GM21528 (cell line): ENCODE data around the gene MACO1.

Experiments used
- ATAC-seq: cut with Tn5 transposase; IDR thresholded peaks from one replicate; pipeline ENCODE4 v1.9.1; 2021; ENCODE audit warnings: mild to moderate bottlenecking, moderate library complexity; ENCODE audit not compliant: unreplicated experiment, low FRiP score

Gene MACO1

DNA sequence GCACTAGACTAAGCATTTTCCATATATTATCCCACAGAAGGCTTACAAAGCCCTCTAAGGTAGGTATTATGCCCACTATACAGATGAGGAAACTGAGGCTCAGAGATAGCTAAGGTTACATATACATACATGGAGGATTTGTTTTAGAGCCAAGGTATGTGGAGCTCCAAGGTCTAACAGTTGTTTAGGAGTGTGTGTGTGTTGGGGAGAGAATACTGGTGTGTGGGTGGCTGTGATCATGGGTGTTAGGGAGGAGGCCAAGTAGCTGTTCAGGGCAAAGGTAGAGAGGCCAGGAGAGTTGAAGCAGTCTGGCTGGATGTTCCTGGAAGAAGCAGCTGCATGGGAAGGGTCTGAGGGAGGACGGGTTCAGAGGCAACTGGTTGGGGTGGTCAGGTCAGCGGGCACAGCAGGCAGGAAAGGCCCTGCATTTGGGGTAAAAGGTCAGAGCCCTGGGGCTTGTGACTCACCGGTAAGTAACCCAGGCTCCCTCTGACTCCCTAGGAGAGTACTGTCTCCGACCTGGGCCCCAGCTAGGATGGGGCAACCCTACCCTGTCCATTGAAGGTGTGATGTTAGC lies 107.6 kb downstream of the MACO1 start:
- ATAC-seq = no peak

DNA sequence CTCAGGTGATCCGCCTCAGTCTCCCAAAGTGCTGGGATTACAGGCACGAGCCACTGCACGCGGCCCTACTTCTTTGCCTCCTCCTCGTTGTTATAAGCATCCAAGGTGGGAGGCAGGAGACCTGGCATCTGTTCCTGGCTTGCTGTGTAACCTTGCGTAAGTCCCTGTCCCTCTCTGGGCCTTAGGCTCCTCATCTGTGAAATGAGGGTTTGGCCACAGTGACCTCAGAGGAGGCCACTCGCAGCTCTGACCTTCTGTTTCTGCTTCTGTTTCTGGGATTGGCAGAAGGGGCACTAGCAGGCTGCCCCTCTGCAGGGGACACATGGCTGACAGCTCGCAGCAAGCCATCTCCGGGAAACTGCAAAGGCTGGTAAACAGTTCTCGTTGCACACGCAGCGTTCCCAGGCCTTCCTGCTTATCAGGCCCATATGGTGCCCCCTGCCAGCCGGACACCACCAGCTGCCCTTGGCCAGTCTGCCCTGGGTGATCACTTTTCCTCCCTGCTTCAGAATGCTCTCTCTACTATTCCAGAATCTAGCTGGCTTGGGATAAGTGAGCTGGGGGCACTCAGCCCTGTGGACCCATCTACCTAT lies 110.1 kb downstream of the MACO1 start:
- ATAC-seq = no peak

DNA sequence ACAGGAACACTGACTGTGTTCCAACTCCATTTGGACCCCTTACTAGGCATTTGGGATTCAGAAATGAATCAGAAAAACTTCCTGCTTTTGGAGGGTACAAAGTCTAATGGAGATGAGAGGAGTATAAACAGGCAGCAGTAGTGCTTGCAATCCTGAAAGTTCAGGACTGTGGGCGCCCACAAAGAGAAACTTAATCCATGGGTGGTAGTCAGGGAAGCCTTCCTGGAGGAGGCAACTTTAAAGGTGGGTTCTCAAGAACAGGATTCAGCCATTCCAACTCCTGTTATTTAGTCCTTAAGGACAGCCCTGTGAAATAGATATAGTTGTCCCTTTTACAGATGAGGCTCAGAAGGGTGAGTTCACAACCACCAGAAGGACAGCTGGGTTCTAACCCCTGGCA lies 110.7 kb downstream of the MACO1 start:
- ATAC-seq = no peak

DNA sequence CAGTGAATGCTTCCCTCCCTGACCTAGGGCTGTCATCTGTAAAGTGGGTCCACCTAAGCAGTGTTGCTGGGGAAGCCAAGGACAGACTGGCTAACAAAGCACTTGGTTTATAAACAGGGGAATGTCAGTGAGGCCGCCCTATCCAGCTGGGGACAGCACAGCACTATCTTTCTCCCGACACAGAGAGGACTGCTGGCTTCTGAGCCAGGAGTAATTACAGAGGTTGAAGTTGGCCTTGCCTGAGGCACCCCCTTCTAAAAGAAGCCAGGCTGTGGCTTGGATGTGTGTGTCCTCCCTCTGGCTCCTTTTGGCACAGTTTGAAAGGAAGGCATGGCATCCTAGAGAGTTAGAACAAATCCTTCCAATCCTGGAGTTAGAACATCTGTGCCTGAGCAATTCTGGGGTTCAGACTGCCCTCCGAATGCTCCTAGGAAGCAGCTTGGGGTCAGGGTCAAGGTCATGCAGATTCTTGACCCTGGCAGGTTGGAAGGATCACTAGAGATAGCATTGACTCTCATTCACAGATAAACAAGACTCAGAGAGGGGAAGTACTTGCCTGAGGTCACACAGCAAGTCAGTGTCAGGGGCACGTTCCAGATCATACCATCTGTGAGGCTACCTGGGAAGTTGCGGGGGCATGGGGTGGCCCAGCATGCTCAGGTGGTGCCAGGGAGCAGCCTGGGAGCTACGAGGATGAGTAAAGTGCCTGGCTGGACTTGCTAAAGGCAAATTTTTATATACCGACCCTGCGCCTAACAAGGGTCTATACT lies 111.4 kb downstream of the MACO1 start:
- no peak for ATAC-seq

DNA sequence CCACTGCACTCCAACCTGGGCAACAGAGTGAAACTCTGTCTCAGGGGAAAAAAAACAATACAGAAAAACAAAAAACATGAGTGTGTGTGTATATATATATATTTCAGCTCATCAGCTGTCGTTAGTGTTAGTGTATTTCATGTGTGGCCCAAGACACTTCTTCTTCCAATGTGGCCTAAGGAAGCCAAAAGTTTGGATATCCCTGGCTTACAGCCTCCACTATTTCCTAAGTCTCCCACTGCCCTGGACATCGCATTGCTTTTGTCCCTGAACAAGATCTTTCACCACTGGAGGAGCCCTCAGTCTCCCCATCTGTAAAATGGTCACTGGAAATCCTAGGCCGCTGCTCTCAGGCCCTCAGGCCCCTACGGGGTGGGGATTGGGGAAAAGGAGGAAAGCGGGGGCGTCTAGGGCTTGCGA lies 112.3 kb downstream of the MACO1 start:
- ATAC-seq = no peak

DNA sequence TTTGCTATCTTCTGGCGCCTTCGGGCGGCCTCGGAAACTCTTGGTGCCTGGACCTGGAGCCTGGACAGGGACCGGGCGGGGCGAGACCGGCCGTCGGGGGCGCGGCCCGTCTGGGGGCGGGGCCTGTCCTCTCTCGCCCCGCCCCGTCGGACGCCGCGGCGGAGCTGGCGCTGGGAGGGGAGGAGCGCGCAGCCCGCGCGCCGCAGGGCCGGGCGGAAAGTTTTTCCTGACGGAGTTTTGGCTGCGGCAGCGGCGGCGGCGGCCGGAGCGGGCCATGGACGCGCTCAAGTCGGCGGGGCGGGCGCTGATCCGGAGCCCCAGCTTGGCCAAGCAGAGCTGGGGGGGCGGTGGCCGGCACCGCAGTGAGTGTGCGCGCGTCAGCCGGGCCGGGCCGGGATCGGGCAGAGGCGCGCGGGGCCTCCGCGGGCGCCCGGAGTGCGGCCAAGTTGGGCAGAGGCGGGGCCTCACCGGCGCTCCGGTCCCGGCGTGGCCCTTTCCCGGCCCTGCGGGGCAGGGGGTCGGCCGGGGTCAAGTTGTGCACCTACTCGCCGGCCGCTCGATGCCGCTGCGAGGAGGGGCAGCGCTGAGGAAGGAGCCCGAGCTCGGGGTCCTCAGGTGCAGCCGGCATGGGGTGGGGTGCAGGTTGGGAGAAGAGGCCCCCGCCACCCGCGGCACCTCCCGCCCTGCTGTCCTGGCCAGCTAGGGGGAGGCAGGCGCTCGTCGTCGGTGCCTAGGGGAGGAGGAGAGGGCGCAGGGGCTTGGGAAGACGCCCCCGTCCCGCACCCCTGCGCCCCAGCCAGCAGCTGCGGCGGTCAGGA lies 112.9 kb downstream of the MACO1 start, which contains the start of gene LDLRAP1:
TSS of gene LDLRAP1 (plus strand) at position 182 of the 818 bp plus-strand sequence. CDS start at position 275, 93 bp downstream.
- peak; percentile 78 for ATAC-seq

DNA sequence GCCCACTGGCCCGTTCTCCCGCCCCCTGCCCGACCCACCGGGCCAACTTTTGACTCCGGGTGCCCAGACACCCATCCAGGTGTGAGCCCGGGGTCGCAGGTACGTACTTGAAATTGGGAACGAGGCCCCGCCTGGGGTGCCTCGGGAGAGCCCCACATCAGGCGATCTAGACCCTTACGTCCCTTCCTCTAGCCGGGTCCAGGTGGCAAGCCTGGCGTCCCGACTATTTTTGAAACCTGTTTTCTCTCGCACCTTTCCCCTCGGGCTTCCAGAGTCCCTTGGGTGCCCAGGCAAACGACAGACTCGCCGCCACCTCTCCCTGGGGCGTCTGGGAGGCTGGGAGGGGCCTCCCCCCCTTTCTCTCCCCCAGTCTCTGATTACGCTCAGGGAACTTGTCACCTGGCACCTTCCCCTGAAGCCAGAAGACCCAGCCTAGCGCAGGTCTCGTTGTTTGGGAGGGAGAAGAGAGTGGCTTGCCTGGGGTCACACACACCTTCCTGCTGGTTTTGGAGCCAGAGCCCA lies 113.6 kb downstream of the MACO1 start:
- ATAC-seq = no peak

DNA sequence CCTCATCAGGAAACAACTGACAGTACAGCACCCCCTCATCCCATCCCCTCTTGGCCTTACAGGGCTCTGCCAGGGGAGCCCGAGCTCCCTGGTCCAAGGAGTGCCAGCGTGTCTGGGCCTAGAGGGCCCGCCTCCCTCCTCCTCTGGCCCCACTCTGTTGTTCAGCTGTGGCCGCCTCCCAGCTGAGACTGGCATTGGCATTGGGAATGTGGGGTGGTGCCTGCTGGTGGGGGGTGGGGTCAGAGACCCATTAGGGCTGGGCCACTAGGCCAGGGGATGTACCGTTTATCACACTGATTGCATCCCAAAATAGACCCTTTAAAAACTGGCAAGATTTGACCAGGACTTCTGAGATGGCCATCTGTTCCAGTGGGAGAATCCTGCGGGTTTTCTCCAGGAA lies 114.1 kb downstream of the MACO1 start:
- no peak for ATAC-seq

DNA sequence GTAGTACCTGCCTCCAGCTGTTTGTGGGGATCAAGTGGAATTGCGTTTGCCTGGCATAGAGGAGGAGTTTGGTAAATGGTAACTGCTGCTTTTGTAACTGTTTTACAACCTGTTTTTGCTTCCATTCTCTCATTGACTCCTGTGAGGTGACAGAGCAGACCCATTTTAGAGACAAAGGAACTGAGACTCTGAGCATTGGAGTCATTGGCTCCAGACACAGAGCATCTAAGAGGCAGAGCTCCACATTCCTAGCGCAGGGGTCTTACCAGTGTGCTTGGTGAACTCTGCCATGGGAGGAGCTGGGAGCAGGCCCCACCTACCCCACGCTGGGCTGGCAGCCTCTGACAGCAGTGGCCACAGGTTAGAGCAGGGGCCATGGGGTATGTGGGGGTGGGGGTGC lies 115.1 kb downstream of the MACO1 start:
- no peak for ATAC-seq

DNA sequence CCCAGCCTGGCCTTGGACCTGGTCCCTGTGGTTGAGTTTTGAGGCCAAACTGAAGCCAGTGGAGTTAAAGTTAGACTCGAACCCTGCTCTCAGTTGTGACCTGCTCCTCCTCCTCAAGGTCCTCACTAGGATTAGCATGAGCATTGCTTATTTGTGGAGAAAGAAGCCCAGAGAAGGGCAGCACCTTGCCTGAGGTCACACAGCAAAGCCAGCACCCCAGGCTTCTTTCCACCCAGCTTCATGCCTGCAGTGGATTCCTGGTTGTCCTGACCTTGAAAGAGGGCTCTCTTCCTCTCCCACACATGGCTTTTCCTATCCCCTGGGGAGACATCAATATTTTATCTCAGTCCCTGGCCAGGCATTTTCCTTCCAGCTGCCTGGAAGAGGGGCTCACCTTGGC lies 115.5 kb downstream of the MACO1 start:
- ATAC-seq = no peak

DNA sequence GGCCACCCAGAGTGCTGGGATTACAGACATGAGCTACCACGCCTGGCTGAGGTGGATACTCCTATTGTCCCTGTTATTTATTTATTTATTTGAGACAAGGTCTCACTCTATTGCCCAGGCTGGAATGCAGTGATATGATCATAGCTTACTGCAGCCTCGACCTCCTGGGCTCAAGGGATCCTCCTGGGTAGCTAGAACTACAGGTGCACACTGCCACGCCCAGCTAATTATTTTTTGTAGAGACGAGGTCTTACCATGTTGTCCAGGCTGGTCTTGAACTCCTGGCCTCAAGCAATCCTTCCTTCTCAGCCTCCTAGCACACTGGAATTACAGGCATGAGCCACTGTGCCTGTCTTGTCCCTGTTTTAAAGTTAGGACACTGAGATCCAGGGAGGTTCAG lies 117.9 kb downstream of the MACO1 start:
- no peak for ATAC-seq

DNA sequence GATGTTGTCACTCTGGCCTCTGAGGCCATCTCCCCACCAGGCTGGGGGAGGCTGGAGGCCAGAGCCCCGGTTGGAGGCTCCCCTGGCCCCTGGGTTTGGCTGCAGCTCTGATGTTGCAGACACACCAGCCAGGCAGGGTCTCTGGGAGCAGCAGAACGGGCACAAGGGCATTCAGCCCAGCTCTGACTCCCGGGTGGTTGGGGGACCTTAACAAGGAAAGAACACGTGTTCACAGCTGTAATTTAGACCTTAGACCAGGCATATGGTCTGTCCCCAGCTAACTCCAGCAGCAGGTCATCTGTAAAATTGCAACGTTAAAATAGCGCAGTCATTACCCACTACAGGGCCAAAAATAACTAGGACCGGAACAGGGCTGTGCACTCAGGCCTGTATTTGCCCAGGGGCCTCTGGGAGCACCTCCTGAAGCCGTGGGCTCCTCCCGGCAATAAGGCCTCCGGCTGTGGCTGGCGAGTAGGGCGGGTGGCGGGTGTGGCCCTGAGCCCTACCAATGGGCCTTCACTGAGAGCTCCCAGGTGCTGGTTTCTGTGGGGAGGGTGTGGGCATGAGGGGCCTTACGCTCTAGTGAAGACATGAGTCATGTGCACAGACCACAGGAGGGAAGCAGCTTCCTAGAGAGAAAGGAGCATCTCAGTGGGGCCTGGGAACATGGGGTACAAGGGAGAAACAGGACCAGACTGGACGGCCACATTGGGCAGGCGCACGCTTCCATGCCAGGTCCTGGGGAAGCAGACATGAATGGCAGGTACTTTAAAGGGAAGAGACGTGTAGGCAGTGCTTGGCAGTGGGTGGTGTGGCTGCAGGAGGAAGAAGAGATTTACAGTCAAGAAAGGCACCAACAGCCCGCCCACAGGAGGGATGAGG lies 118.8 kb downstream of the MACO1 start:
- peak; percentile 80 for ATAC-seq
